ENCODE results near the gene ALG3.
"Not testable (repeated sequence)": the region's sequence is repeated elsewhere in the genome, so short reads cannot be mapped to it uniquely, and the experiment has no call there.

The ALG3 gene

GRCh38 chr3:184277366-184277765, 28.6 kb upstream of the ALG3 start:
- DNase-seq (ENCODE audit: extremely low read depth, insufficient read length) = no peak
- TF ChIP-seq, protein P1, sequence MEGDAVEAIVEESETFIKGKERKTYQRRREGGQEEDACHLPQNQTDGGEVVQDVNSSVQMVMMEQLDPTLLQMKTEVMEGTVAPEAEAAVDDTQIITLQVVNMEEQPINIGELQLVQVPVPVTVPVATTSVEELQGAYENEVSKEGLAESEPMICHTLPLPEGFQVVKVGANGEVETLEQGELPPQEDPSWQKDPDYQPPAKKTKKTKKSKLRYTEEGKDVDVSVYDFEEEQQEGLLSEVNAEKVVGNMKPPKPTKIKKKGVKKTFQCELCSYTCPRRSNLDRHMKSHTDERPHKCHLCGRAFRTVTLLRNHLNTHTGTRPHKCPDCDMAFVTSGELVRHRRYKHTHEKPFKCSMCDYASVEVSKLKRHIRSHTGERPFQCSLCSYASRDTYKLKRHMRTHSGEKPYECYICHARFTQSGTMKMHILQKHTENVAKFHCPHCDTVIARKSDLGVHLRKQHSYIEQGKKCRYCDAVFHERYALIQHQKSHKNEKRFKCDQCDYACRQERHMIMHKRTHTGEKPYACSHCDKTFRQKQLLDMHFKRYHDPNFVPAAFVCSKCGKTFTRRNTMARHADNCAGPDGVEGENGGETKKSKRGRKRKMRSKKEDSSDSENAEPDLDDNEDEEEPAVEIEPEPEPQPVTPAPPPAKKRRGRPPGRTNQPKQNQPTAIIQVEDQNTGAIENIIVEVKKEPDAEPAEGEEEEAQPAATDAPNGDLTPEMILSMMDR (IDR thresholded peaks at IDR 0.05; ENCODE audit: insufficient read depth, low read length, poor library complexity, severe bottlenecking) = no peak
- Histone ChIP-seq H3K4me3 (replicated peaks; ENCODE audit: low read depth, low read length) (no peak overlapping the region), H3K27me3 (replicated peaks; ENCODE audit: control insufficient read depth, insufficient read depth, low read length) (no peaks in the 10 kb centered on the region; the same call in 1 of the 2 replicates), H3K36me3 (ENCODE audit: control insufficient read depth, insufficient read depth, low read length) (no peaks in the 10 kb centered on the region)

DNA sequence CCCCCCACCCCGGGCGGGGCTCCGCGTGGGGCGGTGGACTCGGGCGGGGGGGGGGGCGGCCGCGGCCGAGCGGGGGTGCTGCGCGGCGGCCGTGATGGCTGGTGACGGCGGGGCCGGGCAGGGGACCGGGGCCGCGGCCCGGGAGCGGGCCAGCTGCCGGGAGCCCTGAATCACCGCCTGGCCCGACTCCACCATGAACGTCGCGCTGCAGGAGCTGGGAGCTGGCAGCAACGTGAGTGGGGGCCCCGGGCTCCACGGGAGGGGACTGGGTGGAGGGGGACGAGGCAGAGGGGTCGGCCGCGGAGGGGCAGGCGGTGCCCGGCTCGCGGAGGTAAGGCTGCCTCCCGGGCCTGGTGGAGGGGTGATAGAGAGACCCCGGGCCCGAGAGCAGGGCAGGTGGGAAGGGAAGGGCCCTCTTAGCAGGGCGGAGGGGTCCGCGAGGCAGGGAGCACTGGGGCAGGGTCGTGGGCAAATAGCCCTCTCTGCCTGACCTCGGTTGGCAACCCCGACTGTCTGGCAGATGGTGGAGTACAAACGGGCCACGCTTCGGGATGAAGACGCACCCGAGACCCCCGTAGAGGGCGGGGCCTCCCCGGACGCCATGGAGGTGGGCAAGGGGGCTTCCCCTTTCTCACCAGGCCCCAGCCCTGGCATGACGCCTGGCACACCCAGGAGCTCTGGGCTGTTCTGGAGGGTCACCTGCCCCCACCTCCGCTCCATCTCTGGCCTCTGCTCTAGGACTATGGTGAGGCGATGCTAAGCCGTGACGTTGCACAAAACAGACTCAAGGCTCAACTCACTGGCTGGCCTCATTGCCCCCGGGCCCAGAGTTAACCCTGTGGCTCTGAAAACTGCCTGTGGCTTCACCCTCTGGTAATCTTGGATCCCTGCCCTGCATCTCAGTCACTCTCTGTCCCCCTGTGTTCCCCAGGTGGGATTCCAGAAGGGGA, 27.5 kb upstream of the ALG3 start, which contains the start of gene ECE2:
TSS of gene ECE2 (plus strand) at position 62 of the 950 bp plus-strand sequence. CDS start at position 194, 132 bp downstream.
- TF ChIP-seq, protein P1 (IDR thresholded peaks at IDR 0.05; ENCODE audit: insufficient read depth, low read length, poor library complexity, severe bottlenecking) = no peak
- DNase-seq (ENCODE audit: extremely low read depth, insufficient read length) = no peak
- H3K4me3 ChIP-seq (replicated peaks; ENCODE audit: low read depth, low read length) = no peak within 1 kb of the TSS
- no peaks in the 10 kb centered on the region for H3K36me3 ChIP-seq (ENCODE audit: control insufficient read depth, insufficient read depth, low read length)
- H3K27me3 ChIP-seq (replicated peaks; ENCODE audit: control insufficient read depth, insufficient read depth, low read length) = no peaks in the 10 kb centered on the region; the same call in 1 of the 2 replicates

DNA sequence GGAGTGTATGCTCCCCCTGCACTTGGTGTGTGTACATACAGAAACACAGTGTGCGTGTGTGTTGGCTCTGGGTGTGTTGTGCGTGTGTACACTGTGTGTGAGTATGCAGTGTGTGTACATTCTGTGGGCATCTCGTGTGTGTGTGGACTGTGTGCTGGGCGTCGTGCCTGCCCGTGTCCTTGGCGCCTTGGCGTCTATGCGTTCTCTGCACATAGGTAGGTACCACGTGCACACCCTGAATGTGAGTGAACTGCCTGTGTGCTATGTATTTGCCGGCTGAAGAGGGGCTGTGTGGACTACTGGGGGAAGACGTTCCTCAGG, 26.6 kb upstream of the ALG3 start:
- Histone ChIP-seq H3K36me3 (ENCODE audit: control insufficient read depth, insufficient read depth, low read length) (no peaks in the 10 kb centered on the region), H3K4me3 (replicated peaks; ENCODE audit: low read depth, low read length) (no peak overlapping the region), H3K27me3 (replicated peaks; ENCODE audit: control insufficient read depth, insufficient read depth, low read length) (no peaks in the 10 kb centered on the region; the same call in 1 of the 2 replicates)
- TF ChIP-seq, protein P1 (IDR thresholded peaks at IDR 0.05; ENCODE audit: insufficient read depth, low read length, poor library complexity, severe bottlenecking) = no peak
- DNase-seq (ENCODE audit: extremely low read depth, insufficient read length) = no peak

- TF ChIP-seq, protein P1 (IDR thresholded peaks at IDR 0.05; ENCODE audit: insufficient read depth, low read length, poor library complexity, severe bottlenecking) = no peak
- no peak for DNase-seq (ENCODE audit: extremely low read depth, insufficient read length)
- Histone ChIP-seq H3K27me3 (replicated peaks; ENCODE audit: control insufficient read depth, insufficient read depth, low read length) (no peaks in the 10 kb centered on the region; the same call in 1 of the 2 replicates), H3K36me3 (ENCODE audit: control insufficient read depth, insufficient read depth, low read length) (no peaks in the 10 kb centered on the region), H3K4me3 (replicated peaks; ENCODE audit: low read depth, low read length) (no peak overlapping the region)
These were observed 23.5 kb upstream of the ALG3 start for GRCh38 chr3:184272269-184272668.

DNA sequence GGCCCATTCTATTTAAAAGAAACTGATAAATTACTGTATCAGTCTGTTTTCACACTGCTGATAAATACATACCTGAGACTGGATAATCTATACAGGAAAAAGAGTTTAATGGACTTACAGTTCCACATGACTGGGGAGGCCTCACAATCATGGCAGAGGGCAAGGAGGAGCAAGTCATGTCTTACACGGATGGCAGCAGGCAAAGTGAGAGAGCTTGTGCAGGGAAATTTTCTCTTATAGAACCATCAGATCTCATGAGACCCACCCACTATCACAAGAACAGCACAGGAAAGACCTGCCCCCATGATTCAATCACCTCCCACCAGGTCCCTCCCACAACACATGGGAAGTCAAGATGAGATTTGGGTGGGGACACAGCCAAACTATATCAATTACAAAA, 18.5 kb upstream of the ALG3 start:
- H3K4me3 ChIP-seq (replicated peaks; ENCODE audit: low read depth, low read length); DNase-seq (ENCODE audit: extremely low read depth, insufficient read length); H3K27me3 ChIP-seq (replicated peaks; ENCODE audit: control insufficient read depth, insufficient read depth, low read length); H3K36me3 ChIP-seq (ENCODE audit: control insufficient read depth, insufficient read depth, low read length): not testable (repeated sequence)

GRCh38 chr3:184262764-184263179, 14.0 kb upstream of the ALG3 start:
- Histone ChIP-seq H3K4me3 (replicated peaks; ENCODE audit: low read depth, low read length) (no peak overlapping the region), H3K36me3 (ENCODE audit: control insufficient read depth, insufficient read depth, low read length) (no peaks in the 10 kb centered on the region), H3K27me3 (replicated peaks; ENCODE audit: control insufficient read depth, insufficient read depth, low read length) (peaks cover 3% of the 10 kb centered on the region; the same call in 1 of the 2 replicates)
- TF ChIP-seq, protein P1 (IDR thresholded peaks at IDR 0.05; ENCODE audit: insufficient read depth, low read length, poor library complexity, severe bottlenecking) = no peak
- no peak for DNase-seq (ENCODE audit: extremely low read depth, insufficient read length)

All from GM06990 (cell line).